ENCODE measurements around the gene STXBP5L. TPM values are rescaled to one million over a fixed set of nuclear protein-coding genes. Genes with fewer than 3 reads are reported as not detected.
"Not testable (repeated sequence)": the region's sequence is repeated elsewhere in the genome, so short reads cannot be mapped to it uniquely, and the experiment has no call there.

STXBP5L gene
- polyA plus RNA-seq, 3 donors, result not detected

DNA sequence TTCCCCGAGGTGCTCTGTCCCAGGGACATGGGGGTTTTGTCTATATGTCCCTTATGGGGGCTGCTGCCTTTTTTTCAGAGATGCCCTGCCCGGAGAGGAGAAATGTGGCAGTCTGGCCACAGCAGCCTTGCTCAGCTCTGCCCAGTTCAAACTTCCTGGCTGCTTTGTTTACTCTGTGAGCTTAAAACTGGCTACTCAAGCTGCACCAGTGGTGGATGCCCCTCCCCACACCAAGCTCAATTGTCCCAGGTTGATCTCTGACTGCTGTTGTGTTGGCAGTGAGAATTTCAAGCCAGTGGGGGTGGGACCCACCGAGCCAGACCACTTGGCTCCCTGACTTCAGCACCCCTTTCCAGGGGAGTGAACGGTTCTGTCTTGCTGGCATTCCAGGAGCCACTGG lies 188.9 kb downstream of the STXBP5L start:
- H3K36me3 ChIP-seq (replicated peaks in 1 of 2; ENCODE audit: control insufficient read depth in 1 of 2, insufficient read depth in 2 of 2, low read length in 2 of 2), result no peaks in the 10 kb centered on the region
- Mint-ChIP-seq H3K4me3 (no peak overlapping the region), H3K27ac (peak overlapping the region in 1 of 7 donors; percentile 59), H3K36me3 (no peaks in the 10 kb centered on the region), H3K27me3 (ENCODE audit: low read depth in 3 of 3) (peaks cover 0 to 2% (median 2%) of the 10 kb centered on the region in 3 donors), H3K4me1 (no peaks in the 10 kb centered on the region), H3K9me3 (peaks cover 13 to 37% (median 20%) of the 10 kb centered on the region in 7 donors)
- 0% methylated on average over 1 of the region's 4 CpGs for WGBS (ENCODE audit: insufficient coverage)
- no peaks in the 10 kb centered on the region for H3K27me3 ChIP-seq (ENCODE audit: control insufficient read depth in 2 of 2, insufficient read depth in 2 of 2, low read length in 2 of 2)
- H3K9ac ChIP-seq (ENCODE audit: insufficient read depth, low read length, poor library complexity, severe bottlenecking), result no peak overlapping the region
- peaks cover 28 to 47% of the 10 kb centered on the region in 2 donors for H3K9me3 ChIP-seq (replicated peaks in 1 of 2; ENCODE audit: control insufficient read depth in 1 of 2, insufficient read depth in 1 of 2, low read length in 2 of 2)
- DNase-seq, result no peak
- no peak overlapping the region for H3K27ac ChIP-seq (ENCODE audit: low read depth in 1 of 2, low read length in 2 of 2)
- H3K4me1 ChIP-seq (ENCODE audit: control insufficient read depth in 1 of 2, insufficient read depth in 2 of 2, low read length in 2 of 2), result no peaks in the 10 kb centered on the region
- H3K4me3 ChIP-seq (replicated peaks in 1 of 3; ENCODE audit: low read depth in 2 of 3, low read length in 3 of 3), result no peak overlapping the region
- no peaks in the 10 kb centered on the region for H4K20me1 ChIP-seq (ENCODE audit: insufficient read depth, low read length)
- H3K4me2 ChIP-seq (replicated peaks; ENCODE audit: extremely low read depth, low read length, poor library complexity, severe bottlenecking), result no peak overlapping the region
- H2AFZ ChIP-seq (ENCODE audit: insufficient read depth, low read depth, low read length, poor library complexity, severe bottlenecking), result no peak overlapping the region
- TF ChIP-seq, protein P1, sequence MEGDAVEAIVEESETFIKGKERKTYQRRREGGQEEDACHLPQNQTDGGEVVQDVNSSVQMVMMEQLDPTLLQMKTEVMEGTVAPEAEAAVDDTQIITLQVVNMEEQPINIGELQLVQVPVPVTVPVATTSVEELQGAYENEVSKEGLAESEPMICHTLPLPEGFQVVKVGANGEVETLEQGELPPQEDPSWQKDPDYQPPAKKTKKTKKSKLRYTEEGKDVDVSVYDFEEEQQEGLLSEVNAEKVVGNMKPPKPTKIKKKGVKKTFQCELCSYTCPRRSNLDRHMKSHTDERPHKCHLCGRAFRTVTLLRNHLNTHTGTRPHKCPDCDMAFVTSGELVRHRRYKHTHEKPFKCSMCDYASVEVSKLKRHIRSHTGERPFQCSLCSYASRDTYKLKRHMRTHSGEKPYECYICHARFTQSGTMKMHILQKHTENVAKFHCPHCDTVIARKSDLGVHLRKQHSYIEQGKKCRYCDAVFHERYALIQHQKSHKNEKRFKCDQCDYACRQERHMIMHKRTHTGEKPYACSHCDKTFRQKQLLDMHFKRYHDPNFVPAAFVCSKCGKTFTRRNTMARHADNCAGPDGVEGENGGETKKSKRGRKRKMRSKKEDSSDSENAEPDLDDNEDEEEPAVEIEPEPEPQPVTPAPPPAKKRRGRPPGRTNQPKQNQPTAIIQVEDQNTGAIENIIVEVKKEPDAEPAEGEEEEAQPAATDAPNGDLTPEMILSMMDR (IDR thresholded peaks at IDR 0.05), result no peak
- intact Hi-C loops (cut with micrococcal nuclease), result no loop called here
- no peaks in the 10 kb centered on the region for H3K79me2 ChIP-seq (ENCODE audit: insufficient read depth, low read length)

DNA sequence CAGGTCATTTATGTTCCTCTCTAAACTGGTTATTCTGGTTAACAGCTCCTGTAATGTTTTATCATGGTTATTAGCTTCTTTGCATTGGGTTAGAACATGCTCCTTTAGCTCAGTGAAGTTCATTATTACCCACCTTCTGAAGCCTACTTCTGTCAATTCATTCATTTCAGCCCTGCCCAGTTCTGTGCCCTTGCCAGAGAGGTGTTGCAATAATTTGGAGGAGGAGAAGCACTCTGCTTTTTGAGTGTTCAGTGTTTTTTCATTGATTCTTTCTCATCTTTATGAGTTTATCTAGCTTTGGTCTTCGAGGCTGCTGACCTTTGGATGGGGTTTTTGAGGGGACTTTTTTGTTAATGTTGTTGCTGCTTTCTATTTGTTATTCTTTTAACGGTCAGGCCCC lies 203.1 kb downstream of the STXBP5L start:
- H3K79me2 ChIP-seq (ENCODE audit: insufficient read depth, low read length); H2AFZ ChIP-seq (ENCODE audit: insufficient read depth, low read depth, low read length, poor library complexity, severe bottlenecking); H3K36me3 Mint-ChIP-seq; DNase-seq; H3K4me1 ChIP-seq (ENCODE audit: control insufficient read depth in 1 of 2, insufficient read depth in 2 of 2, low read length in 2 of 2); H3K4me2 ChIP-seq (replicated peaks; ENCODE audit: extremely low read depth, low read length, poor library complexity, severe bottlenecking); H3K27me3 ChIP-seq (ENCODE audit: control insufficient read depth in 2 of 2, insufficient read depth in 2 of 2, low read length in 2 of 2); H3K4me1 Mint-ChIP-seq; H3K27ac Mint-ChIP-seq; H3K4me3 ChIP-seq (replicated peaks in 1 of 3; ENCODE audit: low read depth in 2 of 3, low read length in 3 of 3); H3K4me3 Mint-ChIP-seq; intact Hi-C loops (cut with micrococcal nuclease); H3K27me3 Mint-ChIP-seq (ENCODE audit: low read depth in 3 of 3); H4K20me1 ChIP-seq (ENCODE audit: insufficient read depth, low read length); H3K36me3 ChIP-seq (replicated peaks in 1 of 2; ENCODE audit: control insufficient read depth in 1 of 2, insufficient read depth in 2 of 2, low read length in 2 of 2); H3K9ac ChIP-seq (ENCODE audit: insufficient read depth, low read length, poor library complexity, severe bottlenecking); H3K27ac ChIP-seq (ENCODE audit: low read depth in 1 of 2, low read length in 2 of 2): not testable (repeated sequence)
- 60% methylated on average over 1 of the region's 2 CpGs for WGBS (ENCODE audit: insufficient coverage)
- H3K9me3 Mint-ChIP-seq, result peaks cover 4 to 11% (median 5%) of the 10 kb centered on the region in 7 donors
- peaks cover 6 to 16% of the 10 kb centered on the region in 2 donors for H3K9me3 ChIP-seq (replicated peaks in 1 of 2; ENCODE audit: control insufficient read depth in 1 of 2, insufficient read depth in 1 of 2, low read length in 2 of 2)

Data from CD14-positive monocyte (primary cell).